WERI-Rb-1 (cell line): ENCODE results near the gene OR6B2.
A peak's percentile ranks its signal among the peaks of the same experiment; 100 is the strongest.

Experiments
- DNase-seq: peaks from one replicate; pipeline ENCODE4 v3.0.0-alpha.2; 2020
- H3K27ac ChIP-seq: fragments of 250-450 bp; sonication (Bioruptor Pico); 2 replicates; pipeline ENCODE4 v1.5.1; 2020; ENCODE audit warnings: mild to moderate bottlenecking, moderate library complexity
- H3K27me3 ChIP-seq: fragments of 250-450 bp; sonication (Bioruptor Pico); 2 replicates; pipeline ENCODE4 v1.5.1; 2021; ENCODE audit warnings: mild to moderate bottlenecking, low read depth, moderate library complexity; ENCODE audit not compliant: insufficient read depth, severe bottlenecking
- H3K36me3 ChIP-seq: fragments of 250-450 bp; sonication (Bioruptor Pico); 2 replicates; pipeline ENCODE4 v1.5.1; 2020; ENCODE audit warnings: mild to moderate bottlenecking, moderate library complexity
- H3K4me3 ChIP-seq: 2 replicates; pipeline ENCODE4 v1.5.1; 2011; ENCODE audit warnings: low read depth, mild to moderate bottlenecking, control low read depth, low read length
- H3K9me3 ChIP-seq: fragments of 250-450 bp; sonication (Bioruptor Pico); 2 replicates; pipeline ENCODE4 v1.5.1; 2021; ENCODE audit warnings: mild to moderate bottlenecking, moderate library complexity; ENCODE audit not compliant: severe bottlenecking
- CTCF ChIP-seq: IDR thresholded peaks from 2 replicates; pipeline ENCODE4 v1.5.1; 2011; ENCODE audit warnings: low read depth, mild to moderate bottlenecking, control low read depth, inconsistent platforms, low read length

Gene OR6B2

GRCh38 chr2:240068193-240068592 lies 38.0 kb upstream of the OR6B2 start:
- Histone ChIP-seq H3K4me3 (no peak overlapping the region), H3K9me3 (peaks cover 2% of the 10 kb centered on the region), H3K36me3 (no peaks in the 10 kb centered on the region), H3K27me3 (peaks cover 82% of the 10 kb centered on the region), H3K27ac (no peak overlapping the region)
- DNase-seq: no peak
- TF ChIP-seq CTCF: no peak

DNA sequence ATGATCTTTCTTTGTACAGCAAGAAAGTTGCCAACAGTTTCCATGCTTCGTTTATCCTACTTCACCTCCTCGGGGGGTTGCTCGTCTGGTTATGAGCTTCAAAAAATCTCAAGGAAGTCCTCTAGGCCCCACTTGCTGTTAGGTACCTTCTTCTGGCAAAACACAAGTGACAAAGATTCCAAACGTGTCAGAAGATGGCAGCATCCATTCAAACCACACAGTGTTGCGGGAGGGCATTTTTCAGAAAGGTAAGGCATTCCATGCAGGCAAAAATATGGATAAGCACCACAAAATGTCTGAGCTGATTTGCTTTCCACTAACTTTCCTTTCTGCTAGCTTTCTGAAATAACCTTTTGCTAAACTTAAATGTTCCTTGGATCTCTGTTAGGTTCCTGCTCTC lies 36.3 kb upstream of the OR6B2 start:
- TF ChIP-seq CTCF: no peak
- Histone ChIP-seq H3K9me3 (no peaks in the 10 kb centered on the region), H3K36me3 (no peaks in the 10 kb centered on the region), H3K27ac (no peak overlapping the region), H3K4me3 (no peak overlapping the region), H3K27me3 (peaks cover 80% of the 10 kb centered on the region)
- no peak for DNase-seq

DNA sequence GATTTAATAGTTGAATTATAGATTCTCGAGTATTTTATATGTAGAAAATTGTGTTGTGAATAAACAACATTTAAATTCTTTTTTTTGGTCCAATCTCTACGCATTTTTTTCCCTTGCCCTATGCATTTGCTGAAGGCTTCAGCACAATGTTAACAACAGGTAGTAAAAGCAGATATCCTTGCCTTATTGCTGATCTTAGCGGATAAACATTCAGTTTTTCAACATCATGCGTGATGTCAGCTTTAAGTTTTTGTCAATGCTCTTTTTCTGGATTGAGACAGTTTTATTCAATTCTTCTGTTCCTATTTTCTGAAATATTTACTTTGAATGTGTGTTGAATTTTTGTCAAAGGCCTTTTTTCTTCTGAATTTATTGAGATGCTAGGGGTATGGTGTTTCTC lies 34.7 kb upstream of the OR6B2 start:
- DNase-seq: no peak
- no peak for TF ChIP-seq CTCF

GRCh38 chr2:240060977-240061591 lies 30.9 kb upstream of the OR6B2 start:
- no peak overlapping the region for H3K27ac ChIP-seq
- peak; percentile 47 for TF ChIP-seq CTCF
- DNase-seq: peak; percentile 53
- H3K9me3 ChIP-seq: no peaks in the 10 kb centered on the region
- H3K4me3 ChIP-seq: no peak overlapping the region
- peaks cover 76% of the 10 kb centered on the region for H3K27me3 ChIP-seq
- H3K36me3 ChIP-seq: no peaks in the 10 kb centered on the region

More for the DNA sequence above, 34.7 kb upstream of the OR6B2 start:
- H3K27ac ChIP-seq: no peak overlapping the region
- no peaks in the 10 kb centered on the region for H3K36me3 ChIP-seq
- H3K9me3 ChIP-seq: no peaks in the 10 kb centered on the region
- H3K27me3 ChIP-seq: peaks cover 74% of the 10 kb centered on the region
- no peak overlapping the region for H3K4me3 ChIP-seq

- no peak for DNase-seq
- Histone ChIP-seq H3K27me3 (peaks cover 79% of the 10 kb centered on the region), H3K27ac (no peak overlapping the region)
Measured at GRCh38 chr2:240056678-240057077, 26.4 kb upstream of the OR6B2 start.

More at GRCh38 chr2:240056678-240057077, 26.4 kb upstream of the OR6B2 start:
- no peaks in the 10 kb centered on the region for H3K9me3 ChIP-seq
- H3K36me3 ChIP-seq: no peaks in the 10 kb centered on the region
- H3K4me3 ChIP-seq: no peak overlapping the region
- no peak for TF ChIP-seq CTCF
